Activated CD4-positive, alpha-beta T cell treated with anti-CD3 and anti-CD28 coated beads for 48 hours (primary cell): Measurements from ENCODE around the gene MUC5AC.

ENCODE experiments used
- DNase-seq: peaks from one replicate; pipeline ENCODE4 v3.0.0-alpha.2; 2020

The MUC5AC gene

GRCh38 chr11:1197886-1198560, 40.3 kb downstream of the MUC5AC start:
- no peak for DNase-seq

- DNase-seq, result no peak
Observed at GRCh38 chr11:1198561-1199240, 40.9 kb downstream of the MUC5AC start.

DNA sequence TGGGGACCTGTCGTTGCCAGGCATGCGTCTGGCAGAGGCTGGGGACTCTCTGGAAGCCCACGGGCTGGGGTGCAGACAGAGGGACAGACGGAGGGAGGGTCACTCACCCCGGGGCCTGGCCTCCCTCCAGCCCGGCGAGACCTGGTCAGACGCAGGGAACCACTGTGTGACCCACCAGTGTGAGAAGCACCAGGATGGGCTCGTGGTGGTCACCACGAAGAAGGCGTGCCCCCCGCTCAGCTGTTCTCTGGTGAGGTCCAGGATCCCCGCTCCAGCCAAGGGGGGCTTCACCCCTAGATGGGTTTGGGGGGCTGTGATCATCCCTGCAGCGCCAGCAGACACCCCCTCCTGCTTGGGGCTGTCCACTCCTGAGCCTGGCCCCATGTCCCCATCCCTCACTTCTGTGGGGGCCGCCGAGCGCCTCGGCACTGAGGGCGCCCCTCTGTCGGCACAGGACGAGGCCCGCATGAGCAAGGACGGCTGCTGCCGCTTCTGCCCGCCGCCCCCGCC, 41.5 kb downstream of the MUC5AC start:
- no peak for DNase-seq

DNA sequence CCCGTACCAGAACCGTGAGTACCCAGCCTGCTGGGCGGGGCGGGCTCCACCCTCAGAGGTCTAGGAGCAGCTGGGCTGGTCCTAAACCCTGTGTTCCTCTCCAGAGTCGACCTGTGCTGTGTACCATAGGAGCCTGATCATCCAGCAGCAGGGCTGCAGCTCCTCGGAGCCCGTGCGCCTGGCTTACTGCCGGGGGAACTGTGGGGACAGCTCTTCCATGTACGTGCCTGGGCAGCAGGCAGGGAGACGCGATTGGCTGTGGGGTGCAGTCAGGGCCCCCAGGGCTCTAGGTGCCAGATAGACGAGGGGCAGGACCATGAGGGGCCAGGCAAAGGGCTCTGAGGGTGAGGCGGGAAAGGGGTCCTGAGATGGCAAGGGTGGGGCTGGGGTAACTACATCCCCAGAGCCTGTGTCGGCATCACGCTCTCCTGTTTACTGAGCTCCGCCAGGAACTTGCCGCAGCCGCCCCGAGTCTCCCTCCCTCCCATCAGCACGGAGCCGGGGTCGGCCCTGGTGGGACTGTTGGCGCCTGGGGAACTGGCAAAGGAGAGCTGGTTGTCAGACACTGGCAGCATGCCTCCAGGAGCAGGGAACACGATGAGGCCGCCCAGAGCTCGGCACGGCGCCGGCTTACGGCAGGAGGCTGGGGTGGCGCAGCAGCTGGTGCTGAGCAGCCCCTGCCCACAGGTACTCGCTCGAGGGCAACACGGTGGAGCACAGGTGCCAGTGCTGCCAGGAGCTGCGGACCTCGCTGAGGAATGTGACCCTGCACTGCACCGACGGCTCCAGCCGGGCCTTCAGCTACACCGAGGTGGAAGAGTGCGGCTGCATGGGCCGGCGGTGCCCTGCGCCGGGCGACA, 42.2 kb downstream of the MUC5AC start:
- no peak for DNase-seq

- no peak for DNase-seq
Observed at GRCh38 chr11:1200611-1201191, 42.9 kb downstream of the MUC5AC start.

- DNase-seq, result no peak
Observed at GRCh38 chr11:1201395-1202153, 43.8 kb downstream of the MUC5AC start.

- DNase-seq, result peak; percentile 23
Observed at GRCh38 chr11:1202154-1202775, 44.5 kb downstream of the MUC5AC start.

DNA sequence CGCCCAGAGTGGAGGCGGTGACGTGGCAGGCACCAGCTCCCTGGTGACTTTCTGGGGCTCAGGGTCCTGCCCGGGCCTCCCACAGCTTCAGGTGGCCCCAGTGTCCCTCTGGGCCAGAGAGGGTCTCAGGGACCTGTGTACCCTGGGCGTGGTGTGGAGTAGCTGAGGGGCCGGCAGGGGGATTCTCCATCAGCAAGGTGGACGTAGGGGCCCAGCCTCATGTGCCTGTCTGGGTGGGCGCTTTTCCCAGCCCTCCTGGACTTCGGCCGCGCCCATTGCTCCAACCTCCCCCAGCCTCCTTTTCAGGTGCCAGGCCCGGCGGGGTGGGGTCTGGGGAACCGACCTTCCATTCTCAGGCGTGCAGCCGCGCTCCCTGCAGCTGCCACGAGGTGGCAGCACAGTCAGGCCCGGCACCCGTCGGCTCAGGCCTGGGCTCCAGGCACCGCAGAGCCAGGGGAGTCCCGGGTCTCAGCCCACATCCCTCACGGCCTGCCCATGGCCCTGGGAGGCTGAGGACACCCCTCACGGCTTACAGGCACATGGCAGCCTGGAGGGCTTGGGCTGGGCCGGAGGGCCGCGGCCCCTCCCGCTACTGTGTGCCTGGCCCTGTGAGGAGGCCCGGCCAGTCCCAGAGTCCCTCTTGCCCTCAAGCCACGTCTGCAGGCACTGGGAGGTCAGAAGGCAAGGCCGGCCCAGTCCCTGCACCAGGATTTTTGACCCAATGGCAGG, 45.2 kb downstream of the MUC5AC start:
- peak; percentile 79 for DNase-seq

- no peak for DNase-seq
Observed at GRCh38 chr11:1203505-1204271, 45.9 kb downstream of the MUC5AC start.

DNA sequence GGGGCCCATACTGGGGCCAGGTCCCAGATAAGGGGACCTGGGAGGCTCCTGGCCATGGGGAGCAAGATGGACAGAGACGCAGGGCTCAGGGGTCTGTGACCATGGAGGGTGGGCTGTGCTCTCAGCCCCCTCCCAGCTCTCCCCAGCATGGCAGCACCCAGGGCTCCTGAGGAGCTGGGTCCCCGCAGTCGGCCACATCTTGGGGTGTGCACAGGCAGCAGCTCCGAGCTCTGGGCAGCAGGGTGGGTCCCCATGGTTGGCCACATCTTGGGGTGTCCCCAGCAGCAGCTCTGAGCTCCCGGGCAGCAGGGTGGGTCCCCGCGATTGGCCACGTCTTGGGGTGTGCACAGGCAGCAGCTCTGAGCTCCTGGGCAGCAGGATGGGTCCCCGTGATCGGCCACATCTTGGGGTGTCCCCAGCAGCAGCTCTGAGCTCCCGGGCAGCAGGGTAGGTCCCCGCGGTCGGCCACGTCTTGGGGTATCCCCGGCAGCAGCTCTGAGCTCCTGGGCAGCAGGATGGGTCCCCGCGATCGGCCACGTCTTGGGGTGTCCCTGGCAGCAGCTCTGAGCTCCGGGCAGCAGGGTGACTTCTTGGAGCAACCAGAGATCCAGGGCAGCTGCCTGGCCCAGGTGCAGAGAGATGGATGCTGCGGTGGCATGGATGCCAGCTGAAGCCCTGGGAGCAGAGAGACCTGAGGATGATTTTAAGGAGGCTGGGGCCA, 46.8 kb downstream of the MUC5AC start:
- DNase-seq, result no peak

DNA sequence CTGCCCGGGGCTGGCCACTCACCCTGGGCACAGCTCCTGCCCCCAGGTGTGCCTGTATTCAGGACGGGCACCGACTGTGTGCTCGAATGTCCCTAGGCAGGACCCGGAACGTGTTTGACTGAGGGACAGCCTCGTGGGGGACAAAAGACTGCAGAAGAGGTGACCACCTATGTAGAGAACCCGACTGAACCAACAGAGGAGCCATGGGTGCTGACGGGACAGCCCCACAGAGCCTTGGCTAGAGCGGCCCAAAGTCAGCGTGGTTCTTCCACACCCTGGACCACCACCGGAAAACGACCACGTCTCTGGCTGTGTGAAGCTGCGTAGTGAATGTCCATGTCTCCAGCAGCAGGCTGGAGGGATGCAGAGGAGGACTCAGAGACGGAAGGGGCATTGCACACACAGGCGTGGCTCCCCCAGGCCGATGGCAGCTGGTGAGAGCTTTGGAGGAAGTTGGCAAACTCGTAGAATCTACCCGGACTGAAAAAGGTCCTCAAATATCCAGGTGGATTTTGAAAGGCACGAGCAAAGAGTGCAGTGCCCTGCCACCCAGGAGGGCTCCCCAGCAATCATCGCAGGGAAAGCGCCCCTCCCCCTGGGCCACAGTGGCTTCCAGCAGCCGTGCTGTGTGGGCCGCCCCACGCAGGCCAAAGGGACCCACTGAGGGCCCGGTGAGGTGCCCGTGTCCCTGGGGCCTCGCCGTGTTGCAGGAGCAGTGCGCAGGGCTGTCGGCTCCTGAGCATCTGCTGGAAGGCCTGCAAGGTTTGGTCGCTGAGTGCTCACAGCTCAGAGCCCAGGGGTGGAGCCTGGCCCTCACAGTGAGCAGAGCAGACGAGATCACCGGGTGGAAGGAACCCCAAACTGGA, 47.6 kb downstream of the MUC5AC start:
- DNase-seq, result no peak

- no peak for DNase-seq
Observed at GRCh38 chr11:1205987-1206331, 48.2 kb downstream of the MUC5AC start.

DNA sequence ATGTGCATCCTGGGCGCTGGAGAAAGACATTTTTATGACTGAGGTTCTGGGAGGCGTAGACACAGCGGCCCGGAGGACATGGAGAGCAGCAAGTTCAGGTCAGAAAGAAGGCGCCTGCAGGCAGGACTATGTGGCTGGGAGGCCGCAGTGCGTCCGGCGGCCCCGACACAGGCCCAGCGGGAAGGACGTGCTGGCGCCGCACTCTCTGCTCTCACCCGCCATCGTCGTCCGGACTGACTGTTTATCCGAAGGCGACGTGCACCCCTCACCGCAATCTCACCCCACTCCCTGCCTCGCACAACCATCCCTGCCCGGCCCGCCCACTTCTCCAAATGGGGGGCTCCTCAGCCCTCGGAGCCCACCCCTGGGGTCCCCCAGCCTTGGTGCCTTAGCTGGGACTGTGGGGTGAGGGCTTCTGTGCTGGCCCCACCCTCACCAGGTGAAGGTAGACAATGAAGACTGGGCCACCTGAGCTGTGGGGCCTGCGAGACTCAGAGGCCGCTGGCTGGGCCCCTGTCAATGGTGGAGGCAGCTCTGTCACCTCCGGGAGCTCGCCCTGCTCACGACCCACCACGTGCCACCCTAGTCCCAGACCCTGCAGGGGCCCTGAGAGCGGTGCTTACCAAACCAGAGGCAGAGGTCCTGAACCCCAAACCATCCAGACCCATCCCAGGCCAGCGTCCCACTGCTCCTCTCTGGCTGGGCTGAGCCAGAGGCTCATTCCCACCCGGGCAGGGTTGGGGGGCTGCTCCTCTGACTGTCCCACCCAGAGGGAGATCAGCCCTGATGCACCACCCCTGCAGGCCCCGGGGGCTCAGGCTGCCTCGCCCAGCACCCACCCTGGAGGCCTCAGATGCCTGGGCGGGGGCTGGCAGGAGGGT, 48.9 kb downstream of the MUC5AC start:
- DNase-seq, result no peak

DNA sequence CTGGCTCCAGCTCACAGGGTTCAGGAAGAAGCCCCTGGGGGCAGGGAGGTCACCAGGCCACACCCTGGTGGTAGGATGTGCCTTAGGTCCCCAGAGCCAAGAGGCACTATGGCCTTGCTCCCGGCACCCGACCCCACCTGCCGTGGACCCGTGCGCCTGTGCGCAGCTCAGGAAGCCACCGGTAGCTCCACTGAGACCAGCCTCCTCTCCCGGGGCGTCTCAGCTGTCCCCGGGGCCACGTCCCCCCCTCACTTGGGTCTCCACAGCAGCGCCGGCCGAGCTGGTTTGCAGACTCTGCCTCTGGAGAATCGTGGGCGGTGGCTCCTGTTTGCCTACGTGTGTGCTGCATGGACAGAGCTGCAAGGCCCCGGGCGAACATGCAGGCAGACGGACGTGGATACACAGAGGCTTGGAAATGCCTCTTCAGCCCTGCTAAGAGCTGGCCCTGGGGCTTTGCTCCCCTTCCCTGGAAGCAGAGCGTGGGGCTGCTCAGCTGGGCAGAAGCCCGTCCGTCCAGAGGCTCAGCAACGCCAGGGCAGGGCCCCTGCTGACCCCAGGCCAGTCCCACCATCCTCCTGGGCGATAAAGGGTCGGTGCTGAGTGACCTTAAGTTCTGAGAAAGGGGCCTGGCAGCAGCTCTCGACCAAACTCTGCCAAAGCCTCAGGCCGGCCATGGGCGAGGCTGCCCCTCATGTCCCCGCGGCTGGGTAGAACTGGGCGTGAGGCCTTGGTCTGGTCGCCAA, 49.8 kb downstream of the MUC5AC start:
- no peak for DNase-seq

DNA sequence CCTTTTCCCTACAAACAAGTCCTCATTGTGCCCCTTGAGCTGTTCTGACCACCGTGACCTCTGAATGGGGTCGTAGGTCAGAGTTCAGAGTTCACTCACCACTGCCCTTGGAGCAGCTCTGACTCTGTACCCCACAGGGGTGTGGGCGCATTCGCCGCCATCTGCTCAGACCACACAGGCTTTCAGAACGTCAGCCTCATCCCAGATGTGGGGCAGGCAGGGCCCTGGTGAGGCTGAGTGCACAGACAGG, 50.3 kb downstream of the MUC5AC start:
- no peak for DNase-seq

GRCh38 chr11:1208394-1209261, 50.9 kb downstream of the MUC5AC start:
- no peak for DNase-seq
